HEK293 (cell line): ENCODE data around the gene KNOP1.

Experiments
- CTCF ChIP-seq: fragments of 450-650 bp; formaldehyde crosslinking; IDR thresholded peaks from 2 replicates; pipeline ENCODE4 v1.5.1; 2016; ENCODE audit warnings: missing biosample characterization, missing genetic modification characterization
- IKZF3 ChIP-seq: fragments of 450-650 bp; IDR thresholded peaks from 2 replicates; pipeline ENCODE4 v1.5.0; 2018; ENCODE audit warnings: missing biosample characterization, mild to moderate bottlenecking, missing genetic modification characterization, moderate library complexity
- PATZ1 ChIP-seq: fragments of 450-650 bp; formaldehyde crosslinking; IDR thresholded peaks from 2 replicates; pipeline ENCODE4 v1.5.1; 2016; ENCODE audit warnings: missing biosample characterization, missing genetic modification characterization
- WT1 ChIP-seq: fragments of 450-650 bp; formaldehyde crosslinking; IDR thresholded peaks from 2 replicates; pipeline ENCODE4 v1.5.1; 2016; ENCODE audit warnings: missing biosample characterization, missing genetic modification characterization
- YY1 ChIP-seq: fragments of 450-650 bp; formaldehyde crosslinking; IDR thresholded peaks from 2 replicates; pipeline ENCODE4 v1.5.1; 2018; ENCODE audit warnings: missing biosample characterization, missing genetic modification characterization
- ZEB2 ChIP-seq: fragments of 450-650 bp; formaldehyde crosslinking; IDR thresholded peaks from 2 replicates; pipeline ENCODE4 v1.5.1; 2016; ENCODE audit warnings: missing biosample characterization, missing genetic modification characterization
- ZNF19 ChIP-seq: fragments of 450-650 bp; formaldehyde crosslinking; IDR thresholded peaks from 2 replicates; pipeline ENCODE4; 2016; ENCODE audit warnings: missing biosample characterization, missing genetic modification characterization, low read depth
- ZNF37A ChIP-seq: fragments of 450-650 bp; IDR thresholded peaks from 2 replicates; pipeline ENCODE4 v1.5.1; 2018; ENCODE audit warnings: missing biosample characterization, missing genetic modification characterization
- ZNF558 ChIP-seq: fragments of 450-650 bp; formaldehyde crosslinking; IDR thresholded peaks from 2 replicates; pipeline ENCODE4 v1.5.1; 2016; ENCODE audit warnings: missing biosample characterization, missing genetic modification characterization
- TF ChIP-seq, protein P1 (sequence below): fragments of 450-650 bp; formaldehyde crosslinking; IDR thresholded peaks from 2 replicates; pipeline ENCODE4 v1.5.1; 2016; ENCODE audit warnings: missing biosample characterization, missing genetic modification characterization, low read depth
- TF ChIP-seq, protein P2 (sequence below): fragments of 450-650 bp; formaldehyde crosslinking; IDR thresholded peaks from 2 replicates; pipeline ENCODE4 v1.5.1; 2016; ENCODE audit warnings: missing biosample characterization, missing genetic modification characterization

DNA sequence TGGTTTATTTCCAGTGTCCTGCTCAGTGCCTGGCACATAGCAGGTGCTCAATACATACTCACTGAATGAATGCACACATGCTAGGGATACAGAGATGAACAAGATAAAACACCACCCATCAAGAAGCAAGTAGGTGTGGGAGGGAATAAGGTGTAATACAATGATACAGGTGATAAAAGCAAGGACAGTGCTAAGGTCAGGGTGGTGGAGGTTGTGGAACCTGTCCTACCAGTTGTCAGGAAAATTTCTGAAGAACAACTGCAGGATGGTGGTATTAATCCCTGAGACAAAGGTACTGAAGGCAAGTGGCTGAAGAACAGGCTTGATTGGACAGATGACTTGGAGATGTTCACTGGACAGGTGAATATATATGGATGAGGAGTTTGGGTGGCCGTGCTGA is 1.8 kb downstream of the KNOP1 start:
- TF ChIP-seq CTCF (tag by site-specific recombination) (no peak), ZNF37A (tag by site-specific recombination) (no peak), ZEB2 (tag by site-specific recombination) (no peak), YY1 (tag by site-specific recombination) (no peak), IKZF3 (no peak), WT1 (tag by site-specific recombination) (no peak), ZNF558 (no peak), ZNF19 (tag by site-specific recombination) (no peak), PATZ1 (no peak)
- TF ChIP-seq, protein P1, sequence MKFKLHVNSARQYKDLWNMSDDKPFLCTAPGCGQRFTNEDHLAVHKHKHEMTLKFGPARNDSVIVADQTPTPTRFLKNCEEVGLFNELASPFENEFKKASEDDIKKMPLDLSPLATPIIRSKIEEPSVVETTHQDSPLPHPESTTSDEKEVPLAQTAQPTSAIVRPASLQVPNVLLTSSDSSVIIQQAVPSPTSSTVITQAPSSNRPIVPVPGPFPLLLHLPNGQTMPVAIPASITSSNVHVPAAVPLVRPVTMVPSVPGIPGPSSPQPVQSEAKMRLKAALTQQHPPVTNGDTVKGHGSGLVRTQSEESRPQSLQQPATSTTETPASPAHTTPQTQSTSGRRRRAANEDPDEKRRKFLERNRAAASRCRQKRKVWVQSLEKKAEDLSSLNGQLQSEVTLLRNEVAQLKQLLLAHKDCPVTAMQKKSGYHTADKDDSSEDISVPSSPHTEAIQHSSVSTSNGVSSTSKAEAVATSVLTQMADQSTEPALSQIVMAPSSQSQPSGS (tag by site-specific recombination) = no peak
- TF ChIP-seq, protein P2, sequence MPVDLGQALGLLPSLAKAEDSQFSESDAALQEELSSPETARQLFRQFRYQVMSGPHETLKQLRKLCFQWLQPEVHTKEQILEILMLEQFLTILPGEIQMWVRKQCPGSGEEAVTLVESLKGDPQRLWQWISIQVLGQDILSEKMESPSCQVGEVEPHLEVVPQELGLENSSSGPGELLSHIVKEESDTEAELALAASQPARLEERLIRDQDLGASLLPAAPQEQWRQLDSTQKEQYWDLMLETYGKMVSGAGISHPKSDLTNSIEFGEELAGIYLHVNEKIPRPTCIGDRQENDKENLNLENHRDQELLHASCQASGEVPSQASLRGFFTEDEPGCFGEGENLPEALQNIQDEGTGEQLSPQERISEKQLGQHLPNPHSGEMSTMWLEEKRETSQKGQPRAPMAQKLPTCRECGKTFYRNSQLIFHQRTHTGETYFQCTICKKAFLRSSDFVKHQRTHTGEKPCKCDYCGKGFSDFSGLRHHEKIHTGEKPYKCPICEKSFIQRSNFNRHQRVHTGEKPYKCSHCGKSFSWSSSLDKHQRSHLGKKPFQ (tag by site-specific recombination) = no peak
